H1 (cell line): Measurements from ENCODE around the gene PTPRH. TPM values are rescaled to one million over a fixed set of nuclear protein-coding genes. Genes with fewer than 3 reads are reported as not detected.

Experiments
- ASH2L ChIP-seq: fragments of 200-600, 300-600 bp; sonication (generic); IDR thresholded peaks from one replicate; pipeline ENCODE4 v1.7.1; 2017; ENCODE audit warnings: low read length
- CBX5 ChIP-seq: fragments of 300-800, 300-1000 bp; sonication (generic); IDR thresholded peaks from 2 replicates; pipeline ENCODE4 v1.7.1; 2016; ENCODE audit warnings: antibody characterized with exemption, low read length, low read depth
- CHD7 ChIP-seq: fragments of 300-600 bp; sonication (generic); IDR thresholded peaks from 2 replicates; pipeline ENCODE4 v1.7.1; 2012; ENCODE audit warnings: low read length, moderate library complexity, mild to moderate bottlenecking, inconsistent platforms; ENCODE audit not compliant: insufficient replicate concordance
- CREB1 ChIP-seq: IDR thresholded peaks from 2 replicates; pipeline ENCODE4 v1.6.1; 2012; ENCODE audit warnings: inconsistent platforms
- E2F6 ChIP-seq: IDR thresholded peaks from 2 replicates; pipeline ENCODE4 v1.6.1; 2012; ENCODE audit warnings: inconsistent platforms
- EGR1 ChIP-seq: IDR thresholded peaks from 2 replicates; pipeline ENCODE4 v1.6.1; 2011; ENCODE audit warnings: low read depth, low read length, borderline replicate concordance
- KDM1A ChIP-seq: fragments of 200-600, 300-600 bp; sonication (generic); IDR thresholded peaks from 2 replicates; pipeline ENCODE4 v1.7.1; 2016; ENCODE audit warnings: mild to moderate bottlenecking, low read length, borderline replicate concordance
- NANOG ChIP-seq: IDR thresholded peaks from 2 replicates; pipeline ENCODE4 v1.6.1; 2011; ENCODE audit warnings: low read length, low read depth, mild to moderate bottlenecking, inconsistent platforms; ENCODE audit not compliant: insufficient read depth, poor library complexity, severe bottlenecking
- NRF1 ChIP-seq: IDR thresholded peaks from 2 replicates; pipeline ENCODE4 v1.6.1; 2011; ENCODE audit warnings: mild to moderate bottlenecking, low read depth, low read length, improper control_type of control experiment
- TBP ChIP-seq: IDR thresholded peaks from 2 replicates; pipeline ENCODE4 v1.6.1; 2011; ENCODE audit warnings: low read depth, low read length, improper control_type of control experiment
- polyA plus RNA-seq, 7 experiments: library from polyadenylated mRNA; depleted of rRNA in 3 of 7; stranded (reverse) in 5 of 7; unstranded in 2 of 7; fragments of >200 nt in 5 of 7; fragments of 200-250 nt in 2 of 7; gene quantifications; 1 replicate in 5 of 7; 2 replicates in 1 of 7; 4 replicates in 1 of 7; pipeline versions ENCODE4 v1.2.1 to v1.2.3, GENCODE V29; 2011 to 2013; ENCODE audit warnings: missing spikeins in 2 of 7, mixed read lengths in 2 of 7
- total RNA-seq: library from RNA; stranded (reverse); fragmentation: NEBNext Ultra II Directional; extraction: Animal tissue kit (Norgen Biotek cat#: 25700); gene quantifications from 2 replicates; pipeline ENCODE4 v1.2.1, GENCODE V29; 2021

PTPRH gene
- total and polyA plus RNA-seq, 2 of the 8 experiments (the other 6 are each of a cell fraction or from before 2014, with no cell fraction given), result 0.30 to 0.39 TPM

GRCh38 chr19:55198651-55199050, 10.7 kb downstream of the PTPRH start (continued):
- TF ChIP-seq CHD7, result no peak
- TF ChIP-seq TBP, result no peak
- TF ChIP-seq CREB1, result no peak
- no peak for TF ChIP-seq NANOG
- TF ChIP-seq ASH2L, result no peak
- TF ChIP-seq CBX5, result no peak
- no peak for TF ChIP-seq E2F6
- TF ChIP-seq EGR1, result no peak
- TF ChIP-seq KDM1A, result no peak
- TF ChIP-seq NRF1, result no peak
